Omental fat pad (tissue), 4 donors: ENCODE measurements around the gene RRAGD. TPM values are rescaled to one million over a fixed set of nuclear protein-coding genes. Genes with fewer than 3 reads are reported as not detected.

Source experiments
- ATAC-seq: fragments of 150-250 bp; one replicate; pipeline ENCODE4 v1.9.1; 2016; ENCODE audit warnings: mild to moderate bottlenecking, moderate library complexity; ENCODE audit not compliant: low FRiP score
- DNase-seq: peaks from one replicate; pipeline ENCODE4 v3.0.0-alpha.2; 2019; ENCODE audit warnings: low spot score
- CTCF ChIP-seq, 3 donors: fragments of 450-650 bp; IDR thresholded peaks; one replicate each; pipeline ENCODE4 v1.5.1; 2016 to 2017; ENCODE audit warnings: antibody characterized with exemption in 3 of 3, mild to moderate bottlenecking in 3 of 3, moderate library complexity in 2 of 3
- total RNA-seq, 4 donors: library from RNA; depleted of rRNA; stranded (reverse); fragments of >200 nt; gene quantifications; one replicate each; pipeline ENCODE4 v1.1.0, GENCODE V29; 2016

Gene RRAGD
- total RNA-seq, 4 donors from 2014 or later: 11.8 to 41.8 (median 16.5) TPM

- DNase-seq (no peak), ATAC-seq (no peak)
- no peak for TF ChIP-seq CTCF (IDR thresholded peaks at IDR 0.05)
Measured at GRCh38 chr6:89315249-89315885, 96.7 kb downstream of the RRAGD start, which contains the start of gene GABRR2. Gene GABRR2, minus strand, starts transcription at chr6:89315299. Its CDS starts 134 bp downstream, at chr6:89315165.

- DNase-seq (no peak), ATAC-seq (no peak)
- TF ChIP-seq CTCF (IDR thresholded peaks at IDR 0.05): no peak
Measured at GRCh38 chr6:89314692-89315091, 97.4 kb downstream of the RRAGD start.

Other genes with a start within 250 kb of the RRAGD start
- not detected for gene GABRR1, start 194.9 kb downstream of the RRAGD start, total RNA-seq
- 1 to 10 TPM in 3 of 4 donors, under 1 TPM in 1; 0.50 to 2.4 (median 1.3) TPM for gene GABRR2, start 97.0 kb downstream of the RRAGD start, total RNA-seq
- 10 to 100 TPM; 32.3 to 62.2 (median 39.8) TPM for gene UBE2J1, start 59.6 kb downstream of the RRAGD start, total RNA-seq
- 10 to 100 TPM in 3 of 4 donors, 1 to 10 TPM in 1; 9.3 to 26.0 (median 12.4) TPM for gene ANKRD6, start 20.9 kb upstream of the RRAGD start, total RNA-seq
- 10 to 100 TPM; 12.7 to 21.3 (median 20.3) TPM for gene LYRM2, start 226.5 kb upstream of the RRAGD start, total RNA-seq